Measurements from ENCODE around the gene VLDLR.
A peak's percentile ranks its signal among the peaks of the same experiment; 100 is the strongest.

VLDLR gene

DNA sequence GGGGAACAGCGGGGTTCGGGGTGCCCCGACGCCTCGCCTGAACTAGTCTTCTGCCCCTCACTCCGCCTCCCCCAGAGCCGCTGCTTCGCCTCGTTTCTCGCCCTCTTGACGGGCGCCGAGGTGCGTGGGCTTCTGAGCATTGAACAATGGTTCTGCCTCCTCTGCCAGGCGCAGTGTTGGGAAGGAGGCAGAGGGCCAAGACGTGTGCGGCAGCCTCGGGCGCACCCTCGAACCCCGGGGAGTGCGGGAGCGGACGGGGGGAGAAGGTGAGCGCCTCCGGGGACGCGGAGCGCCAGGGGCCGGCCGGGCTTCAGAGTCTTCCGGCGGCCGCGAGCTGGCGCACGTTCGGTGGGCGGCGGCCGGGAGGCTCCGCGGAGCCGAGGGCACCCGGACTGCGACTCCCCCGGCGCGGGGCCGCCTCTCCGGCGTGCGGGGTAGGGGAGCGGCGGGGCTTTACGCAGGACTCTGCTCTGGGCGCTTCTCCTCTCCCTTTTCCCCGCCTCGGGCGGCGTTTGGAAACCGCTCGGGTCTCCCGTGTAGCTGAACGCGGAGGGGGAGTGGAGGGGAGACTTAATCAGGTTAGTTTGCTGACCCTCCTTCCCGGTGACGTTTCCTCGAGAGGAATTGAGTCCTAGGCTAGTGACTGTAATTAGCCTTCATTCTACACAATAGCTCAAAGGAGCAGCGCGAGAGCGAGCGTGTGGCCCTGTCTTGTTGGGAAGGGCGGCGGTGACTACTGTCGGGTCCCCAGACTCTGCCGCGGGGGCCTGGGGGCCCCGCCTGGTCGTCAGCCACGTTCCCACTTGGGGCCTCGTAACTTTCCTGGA lies 1.1 kb downstream of the VLDLR start:
- peak; percentile 49 for DNase-seq

- DNase-seq: peak; percentile 66
These were observed 1.9 kb downstream of the VLDLR start for GRCh38 chr9:2623288-2624050.

DNA sequence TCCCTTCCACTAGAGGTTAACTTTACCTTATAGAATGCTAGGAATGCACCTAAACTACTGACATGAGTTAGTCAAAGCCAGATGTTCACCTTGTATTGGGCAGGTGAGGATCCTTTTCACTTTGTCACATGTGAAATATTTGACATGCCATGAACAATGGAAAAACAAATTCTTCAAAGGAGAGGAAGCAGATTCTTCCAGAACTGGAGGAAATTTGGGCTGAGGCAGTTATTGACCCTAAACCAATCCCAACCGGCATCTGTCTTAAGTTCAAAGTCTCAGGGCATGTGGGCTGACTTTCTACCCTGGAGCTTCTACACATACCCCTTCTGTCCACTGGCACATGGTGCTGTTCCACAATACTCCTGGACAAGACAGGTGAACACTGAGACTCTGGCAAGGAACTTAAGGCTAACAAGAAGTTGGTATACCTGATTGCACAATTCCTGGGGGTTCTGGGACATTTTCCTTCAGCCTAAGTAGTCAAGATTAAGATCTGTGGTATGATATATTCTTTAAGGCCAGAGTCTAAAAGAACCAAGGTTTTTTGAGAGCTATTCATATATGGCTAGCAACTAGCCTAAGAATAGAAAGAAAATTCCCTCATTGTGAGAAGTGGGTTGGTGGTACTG lies 2.6 kb downstream of the VLDLR start:
- DNase-seq: no peak

- no peak for DNase-seq
These were observed 3.8 kb downstream of the VLDLR start for GRCh38 chr9:2625427-2625826.

- no peak for DNase-seq
These were observed 7.3 kb downstream of the VLDLR start for GRCh38 chr9:2628919-2629318.

DNA sequence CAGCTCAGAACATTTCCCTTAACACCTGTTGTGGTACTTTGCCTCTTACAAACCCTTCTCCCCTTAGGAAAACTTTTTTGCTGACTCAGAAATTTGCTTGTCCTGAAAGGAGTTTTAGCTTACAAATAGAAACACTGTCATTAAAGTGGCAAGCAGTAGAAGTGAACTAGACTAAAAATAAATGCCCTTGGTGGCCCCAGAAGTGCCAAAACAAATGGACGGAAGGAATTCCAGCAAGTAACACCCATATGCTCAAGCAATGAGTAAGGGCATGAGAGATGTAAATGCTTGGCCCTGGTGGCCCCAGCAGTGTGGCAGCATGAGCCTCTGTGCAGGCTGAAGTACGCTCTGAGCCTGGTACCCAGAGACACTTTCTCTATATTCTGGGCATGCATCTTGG lies 8.6 kb downstream of the VLDLR start:
- no peak for DNase-seq

GRCh38 chr9:2631263-2631662 lies 9.7 kb downstream of the VLDLR start:
- DNase-seq: no peak

- no peak for DNase-seq
These were observed 12.6 kb downstream of the VLDLR start for GRCh38 chr9:2634153-2634552.

DNA sequence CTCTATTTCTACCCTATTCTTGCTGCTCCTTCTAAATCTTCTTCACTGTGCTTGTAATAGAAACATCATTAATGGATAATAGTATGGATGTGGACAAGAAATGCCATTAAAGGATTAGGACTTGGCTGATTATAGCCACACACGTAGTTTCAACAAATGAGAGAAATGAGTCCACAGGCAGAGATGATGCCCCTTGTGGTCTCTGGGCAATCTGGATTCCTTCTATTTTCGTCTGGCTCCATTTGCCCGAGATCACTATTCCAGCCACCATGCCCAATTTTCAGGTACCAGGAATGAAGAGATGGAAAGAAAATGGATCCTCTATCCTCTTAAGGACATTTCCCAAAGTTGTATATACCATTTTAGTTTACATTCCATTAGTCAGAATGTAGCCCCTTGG lies 13.2 kb downstream of the VLDLR start:
- no peak for DNase-seq

DNA sequence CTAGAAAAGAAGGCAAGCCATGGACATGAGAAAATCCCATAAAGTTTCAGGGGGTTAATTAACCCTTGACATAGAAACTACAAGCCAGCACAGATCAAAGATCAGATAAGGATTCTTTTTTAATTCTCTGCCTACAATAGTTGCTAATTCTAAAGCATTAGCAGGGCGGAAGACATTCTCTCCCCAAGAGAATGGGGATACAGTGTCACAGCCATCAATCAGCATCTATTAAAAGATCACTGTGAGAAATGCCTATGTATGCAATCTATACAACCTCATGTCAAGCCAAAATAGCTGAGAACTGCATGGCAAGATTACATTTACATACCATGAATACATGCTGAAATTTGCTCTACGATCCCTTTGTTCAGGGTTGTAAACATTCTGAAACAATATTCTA lies 14.3 kb downstream of the VLDLR start:
- no peak for DNase-seq

DNA sequence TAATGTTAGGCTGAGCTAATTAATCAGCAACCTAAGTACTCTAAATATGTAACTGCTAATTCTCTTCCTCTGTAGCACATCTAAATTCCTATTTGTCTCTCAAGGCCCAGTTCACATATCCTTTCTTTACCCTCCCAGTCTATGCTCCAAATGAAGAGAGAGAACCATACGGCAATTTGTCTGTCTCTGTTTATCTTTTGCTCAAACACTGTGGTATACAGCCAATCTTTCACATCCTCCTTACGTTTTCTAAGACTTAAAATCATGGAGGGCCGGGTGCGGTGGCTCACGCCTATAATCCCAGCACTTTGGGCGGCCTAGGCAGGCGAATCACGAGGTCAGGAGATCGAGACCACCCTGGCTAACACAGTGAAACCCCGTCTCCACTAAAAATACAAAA lies 15.8 kb downstream of the VLDLR start:
- no peak for DNase-seq

GRCh38 chr9:2638871-2639673 lies 17.5 kb downstream of the VLDLR start:
- no peak for DNase-seq

DNA sequence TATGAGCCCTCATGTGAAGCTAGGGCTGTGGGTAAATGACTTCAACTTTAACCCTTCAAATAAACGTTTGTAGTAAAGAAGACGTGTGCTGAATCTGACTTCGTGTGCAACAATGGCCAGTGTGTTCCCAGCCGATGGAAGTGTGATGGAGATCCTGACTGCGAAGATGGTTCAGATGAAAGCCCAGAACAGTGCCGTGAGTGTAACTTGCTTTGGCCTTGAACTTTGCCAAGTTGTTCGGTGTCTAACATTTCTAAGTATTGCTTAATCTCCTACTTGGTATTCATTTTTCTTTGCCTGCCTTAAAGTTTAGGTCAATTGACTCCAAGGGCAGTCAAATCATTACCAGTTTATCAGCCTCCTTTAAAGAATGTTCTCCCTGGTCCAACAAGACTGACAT lies 18.2 kb downstream of the VLDLR start:
- no peak for DNase-seq

GRCh38 chr9:2640570-2640969 lies 19.0 kb downstream of the VLDLR start:
- no peak for DNase-seq

DNA sequence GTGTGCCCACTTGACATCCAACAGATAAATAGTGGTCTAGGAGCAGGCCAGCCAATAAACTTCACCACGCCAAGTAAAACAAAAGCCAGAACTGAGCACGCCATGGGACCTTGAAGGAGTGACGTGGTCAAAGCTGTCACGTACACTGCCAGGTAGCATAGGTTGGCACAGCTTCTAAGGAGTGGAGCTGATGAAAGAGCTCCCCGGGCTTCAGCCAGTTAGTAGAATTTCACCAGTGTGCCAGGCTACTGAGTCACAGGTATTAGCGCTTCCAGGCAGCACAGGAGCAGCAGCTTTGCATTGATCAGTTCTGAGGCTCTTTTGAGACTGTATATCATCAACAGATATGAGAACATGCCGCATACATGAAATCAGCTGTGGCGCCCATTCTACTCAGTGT lies 19.4 kb downstream of the VLDLR start:
- no peak for DNase-seq

GRCh38 chr9:2642068-2642467 lies 20.5 kb downstream of the VLDLR start:
- DNase-seq: no peak

GRCh38 chr9:2645569-2645968 lies 24.0 kb downstream of the VLDLR start:
- no peak for DNase-seq

DNA sequence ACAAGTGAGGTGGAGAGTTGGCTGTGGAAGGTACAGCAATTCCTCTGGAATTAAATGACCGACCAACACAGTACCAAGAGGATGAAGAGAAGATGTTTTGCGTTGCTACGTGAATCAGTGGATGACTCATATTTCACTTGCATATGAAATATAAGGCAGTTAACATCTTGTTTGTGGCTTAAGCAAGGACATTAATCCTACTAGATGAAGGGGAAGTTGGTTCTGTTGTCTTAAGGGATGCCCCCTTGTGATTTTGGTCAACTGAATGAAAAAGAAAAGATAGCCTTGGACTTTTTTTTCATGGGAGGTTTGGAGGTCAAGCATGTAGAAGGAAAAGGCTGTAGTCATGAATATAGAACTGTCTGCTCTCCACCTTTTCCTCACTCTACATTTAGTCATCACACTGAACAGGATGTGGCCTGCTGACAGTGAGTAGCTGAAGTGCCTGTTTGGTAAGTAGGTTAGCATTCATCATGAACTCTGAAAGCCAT lies 33.9 kb downstream of the VLDLR start:
- peak; percentile 50 for DNase-seq

DNA sequence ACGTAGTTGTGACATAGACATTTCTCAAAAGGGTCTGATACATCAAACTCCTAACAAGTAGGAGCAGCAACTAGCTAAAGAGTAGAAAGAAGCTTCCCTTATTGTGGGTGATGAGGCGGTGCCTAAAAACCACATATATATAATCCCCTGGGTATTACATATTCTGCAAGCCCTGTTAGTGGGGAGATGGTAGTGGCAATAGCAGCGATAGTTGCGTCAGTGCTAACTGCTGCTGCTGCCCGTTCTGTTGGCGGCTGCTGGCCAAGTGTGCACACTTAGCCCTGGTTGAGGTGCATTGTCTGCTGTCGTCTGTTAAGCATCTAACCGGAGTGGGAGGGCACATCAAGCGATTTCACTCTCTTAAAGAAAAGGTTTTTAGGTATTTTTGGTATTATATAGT lies 35.8 kb downstream of the VLDLR start:
- no peak for DNase-seq

- peak; percentile 2 for DNase-seq
These were observed 40.9 kb downstream of the VLDLR start for GRCh38 chr9:2662496-2662895.

DNA sequence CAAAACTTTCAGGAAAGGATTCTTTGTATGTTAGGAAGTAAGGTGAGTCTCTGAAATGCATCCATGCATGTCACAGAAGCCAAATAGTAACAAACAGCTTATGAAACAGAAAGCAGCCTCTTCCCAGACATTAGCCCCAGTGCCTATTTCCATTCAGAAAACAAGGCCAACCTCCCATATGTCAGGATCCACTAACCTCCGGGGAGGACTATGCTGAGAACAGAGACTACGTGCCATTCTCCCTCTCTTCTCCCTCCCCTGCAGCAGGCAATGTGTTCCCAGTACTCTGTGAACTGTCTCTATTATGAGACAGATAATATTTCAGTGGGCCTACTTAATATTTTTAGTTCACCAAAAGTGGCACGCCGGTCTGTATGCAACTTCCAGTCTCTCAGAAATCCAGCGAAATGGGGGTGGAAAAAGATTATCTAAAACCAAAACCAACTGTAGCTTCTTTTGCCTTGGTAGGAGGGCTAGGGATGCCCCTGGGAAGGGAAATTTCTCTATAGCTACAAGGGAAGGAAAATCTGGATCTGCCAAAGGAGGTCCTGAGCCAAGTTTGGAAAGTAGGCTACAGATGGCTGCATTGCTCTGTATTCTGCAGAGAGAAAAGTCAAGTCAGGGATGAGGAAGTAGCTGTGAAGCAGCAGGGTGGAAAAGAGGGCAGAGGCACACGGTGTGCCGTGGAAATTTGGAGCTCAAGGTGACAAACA lies 42.0 kb downstream of the VLDLR start:
- no peak for DNase-seq

Data from DMS53 (cell line).